HL-60/S4 treated with phorbol 12-myristate 13-acetate at 8.2 ng/mL for 4 days and 3 days (cell line): ENCODE results near the gene RNF112.

ENCODE experiments used
- in situ Hi-C: fragments of 300-500 bp; cut with MboI; formaldehyde crosslinking; loops from 2 replicates; pipeline ENCODE4 v1.15.0; 2022; ENCODE audit warnings: low sequenced_read_pairs

Gene RNF112

GRCh38 chr17:19410875-19411620, at the start of gene RNF112:
TSS of gene RNF112 (plus strand) at chr17:19411232. CDS start at chr17:19411409, 177 bp downstream.
- in situ Hi-C loops: no loop called here

GRCh38 chr17:19361326-19361725, 49.7 kb upstream of the RNF112 start:
- in situ Hi-C loops: loop anchor here (5.0 kb wide), 1 partner anchor 86 kb away; no protein-coding TSS in a partner anchor

- in situ Hi-C loops: loop anchor here (5.0 kb wide), 1 partner anchor 85 kb away; no protein-coding TSS in a partner anchor
These were observed 49.1 kb upstream of the RNF112 start for GRCh38 chr17:19361944-19362276.

- in situ Hi-C loops: loop anchor here (5.0 kb wide), 1 partner anchor 85 kb away; no protein-coding TSS in a partner anchor
These were observed 48.5 kb upstream of the RNF112 start, which contains the start of gene B9D1 for GRCh38 chr17:19362277-19363113. TSS of gene B9D1 (minus strand) at chr17:19362723. CDS start at chr17:19362569, 154 bp downstream.

- in situ Hi-C loops: loop anchor here (5.0 kb wide), 1 partner anchor 84 kb away; no protein-coding TSS in a partner anchor
These were observed 48.0 kb upstream of the RNF112 start for GRCh38 chr17:19363114-19363438.

- in situ Hi-C loops: loop anchor here (5.0 kb wide), 1 partner anchor 84 kb away; no protein-coding TSS in a partner anchor
These were observed 47.5 kb upstream of the RNF112 start for GRCh38 chr17:19363460-19364035.

GRCh38 chr17:19364699-19365498, 46.1 kb upstream of the RNF112 start:
- in situ Hi-C loops: loop anchor here (5.0 kb wide), 1 partner anchor 82 kb away; no protein-coding TSS in a partner anchor

GRCh38 chr17:19365499-19365817, 45.6 kb upstream of the RNF112 start:
- in situ Hi-C loops: no loop called here

GRCh38 chr17:19365833-19366636, 45.0 kb upstream of the RNF112 start:
- in situ Hi-C loops: no loop called here

GRCh38 chr17:19366637-19366972, 44.4 kb upstream of the RNF112 start:
- in situ Hi-C loops: no loop called here

GRCh38 chr17:19368229-19368628, 42.8 kb upstream of the RNF112 start:
- in situ Hi-C loops: no loop called here

GRCh38 chr17:19369107-19369778, 41.8 kb upstream of the RNF112 start:
- in situ Hi-C loops: no loop called here

GRCh38 chr17:19369846-19370492, 41.1 kb upstream of the RNF112 start:
- in situ Hi-C loops: no loop called here

GRCh38 chr17:19370493-19370960, 40.5 kb upstream of the RNF112 start:
- in situ Hi-C loops: no loop called here

- in situ Hi-C loops: no loop called here
These were observed 39.6 kb upstream of the RNF112 start for GRCh38 chr17:19371259-19372010.

- in situ Hi-C loops: no loop called here
These were observed 39.0 kb upstream of the RNF112 start for GRCh38 chr17:19372011-19372370.

- in situ Hi-C loops: no loop called here
These were observed 38.6 kb upstream of the RNF112 start for GRCh38 chr17:19372439-19372838.

- in situ Hi-C loops: no loop called here
These were observed 38.0 kb upstream of the RNF112 start for GRCh38 chr17:19372866-19373504.
